ENCODE measurements around the gene RGPD6.
"Not testable (repeated sequence)": the region's sequence is repeated elsewhere in the genome, so short reads cannot be mapped to it uniquely, and the experiment has no call there.

RGPD6 gene

DNA sequence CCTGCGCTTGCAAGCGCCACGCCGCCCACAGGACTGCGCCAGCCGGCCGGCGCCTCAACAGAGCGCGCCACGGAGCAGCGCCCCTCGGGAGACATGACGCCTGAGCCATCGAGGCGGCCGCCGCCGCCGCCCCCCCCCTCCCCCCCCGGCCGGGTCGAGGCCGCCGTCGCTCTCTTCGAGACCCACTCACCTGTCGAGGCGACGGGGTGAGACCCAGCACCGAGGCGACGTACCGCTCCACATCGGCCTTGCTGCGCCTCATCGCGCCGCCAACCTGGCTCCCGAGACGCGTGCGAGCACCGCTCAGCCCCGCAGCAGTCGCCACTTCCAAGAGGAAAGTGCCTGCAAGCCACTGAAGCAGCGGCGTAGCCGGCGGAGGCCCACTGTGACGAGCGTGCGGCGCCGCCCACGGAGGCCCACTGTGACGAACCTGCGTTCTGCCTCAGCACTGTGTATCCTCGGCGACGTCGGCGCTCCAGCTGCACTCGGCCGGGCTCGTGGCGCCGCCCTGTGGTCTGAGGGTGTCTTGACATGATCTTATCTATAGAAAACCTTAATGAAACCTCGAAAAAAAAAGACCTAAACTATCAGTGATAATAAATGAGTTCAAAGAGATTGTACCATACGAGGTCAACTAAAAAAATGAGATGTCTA, at the start of gene RGPD6:
Gene RGPD6, minus strand, starts transcription at position 460 of the 654 bp plus-strand sequence. Its CDS starts 198 bp downstream, at position 262.
- DNase-seq: not testable (repeated sequence)

- DNase-seq: not testable (repeated sequence)
These were observed 42.4 kb upstream of the RGPD6 start for GRCh38 chr2:110619326-110619939.

GRCh38 chr2:110613927-110614326, 36.9 kb upstream of the RGPD6 start:
- not testable (repeated sequence) for DNase-seq

GRCh38 chr2:110610613-110611250, 33.7 kb upstream of the RGPD6 start:
- DNase-seq: peak in 2 of 3 donors; percentile 3 to 22

- not testable (repeated sequence) for DNase-seq
These were observed 33.0 kb upstream of the RGPD6 start for GRCh38 chr2:110609843-110610612.

DNA sequence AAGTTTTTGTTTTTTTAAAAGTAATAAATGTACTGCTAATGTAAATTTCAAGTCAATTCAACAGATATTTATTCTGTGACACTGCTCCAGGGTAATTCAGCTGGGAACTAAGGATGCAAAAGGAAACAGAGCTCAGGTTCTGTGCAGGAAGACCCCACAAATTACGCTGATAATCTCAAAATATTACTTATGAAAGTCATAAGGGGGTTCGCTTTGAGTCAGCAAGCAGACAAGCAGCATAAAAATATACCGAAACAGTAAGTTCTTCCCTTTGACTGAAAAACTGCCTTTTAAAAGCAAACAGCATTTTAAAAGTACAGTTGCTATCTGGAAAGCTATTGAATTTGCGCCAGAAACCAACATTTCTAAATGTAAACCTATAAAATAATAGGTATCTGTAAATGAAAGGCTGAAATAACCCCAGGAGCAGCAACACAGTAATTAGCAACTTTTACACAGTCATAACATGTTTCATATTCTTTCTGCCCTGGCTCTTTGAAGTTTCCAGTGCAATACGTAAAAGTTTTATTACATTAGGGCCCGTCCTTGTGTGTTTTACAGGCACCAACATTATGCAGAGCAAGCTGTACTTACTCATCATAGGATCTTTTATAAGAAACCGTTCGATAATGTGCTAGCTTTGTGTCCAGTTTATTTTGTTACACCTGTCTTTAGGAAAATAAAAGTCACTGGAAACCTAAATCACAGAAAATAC, 31.9 kb upstream of the RGPD6 start:
- not testable (repeated sequence) for DNase-seq

DNA sequence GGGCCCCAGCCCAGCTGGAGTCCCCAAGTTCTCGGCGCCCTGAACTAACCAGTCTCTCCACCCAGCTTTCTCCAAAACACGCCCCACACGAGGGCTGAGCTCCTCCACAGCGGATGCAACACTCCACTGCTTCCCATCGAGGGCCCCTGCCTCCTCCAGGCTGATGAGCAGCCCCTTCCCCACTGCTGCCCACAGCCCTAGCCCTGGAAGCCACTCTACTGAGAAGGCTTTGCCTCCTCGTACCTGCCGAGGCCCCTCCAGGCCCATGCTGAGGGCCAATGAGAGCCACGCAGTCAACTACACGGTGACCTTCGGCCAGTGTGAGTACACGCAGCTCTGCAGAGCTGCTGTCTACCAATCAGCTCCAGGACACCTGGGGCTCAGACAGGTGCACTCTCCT, 28.0 kb upstream of the RGPD6 start:
- not testable (repeated sequence) for DNase-seq

- DNase-seq: not testable (repeated sequence)
These were observed 27.0 kb upstream of the RGPD6 start for GRCh38 chr2:110603917-110604591.

GRCh38 chr2:110602139-110602538, 25.1 kb upstream of the RGPD6 start:
- DNase-seq: not testable (repeated sequence)

GRCh38 chr2:110591973-110592372, 15.0 kb upstream of the RGPD6 start:
- DNase-seq: not testable (repeated sequence)

GRCh38 chr2:110589677-110590330, 12.8 kb upstream of the RGPD6 start:
- DNase-seq: not testable (repeated sequence)

GRCh38 chr2:110588520-110588919, 11.5 kb upstream of the RGPD6 start:
- DNase-seq: not testable (repeated sequence)

DNA sequence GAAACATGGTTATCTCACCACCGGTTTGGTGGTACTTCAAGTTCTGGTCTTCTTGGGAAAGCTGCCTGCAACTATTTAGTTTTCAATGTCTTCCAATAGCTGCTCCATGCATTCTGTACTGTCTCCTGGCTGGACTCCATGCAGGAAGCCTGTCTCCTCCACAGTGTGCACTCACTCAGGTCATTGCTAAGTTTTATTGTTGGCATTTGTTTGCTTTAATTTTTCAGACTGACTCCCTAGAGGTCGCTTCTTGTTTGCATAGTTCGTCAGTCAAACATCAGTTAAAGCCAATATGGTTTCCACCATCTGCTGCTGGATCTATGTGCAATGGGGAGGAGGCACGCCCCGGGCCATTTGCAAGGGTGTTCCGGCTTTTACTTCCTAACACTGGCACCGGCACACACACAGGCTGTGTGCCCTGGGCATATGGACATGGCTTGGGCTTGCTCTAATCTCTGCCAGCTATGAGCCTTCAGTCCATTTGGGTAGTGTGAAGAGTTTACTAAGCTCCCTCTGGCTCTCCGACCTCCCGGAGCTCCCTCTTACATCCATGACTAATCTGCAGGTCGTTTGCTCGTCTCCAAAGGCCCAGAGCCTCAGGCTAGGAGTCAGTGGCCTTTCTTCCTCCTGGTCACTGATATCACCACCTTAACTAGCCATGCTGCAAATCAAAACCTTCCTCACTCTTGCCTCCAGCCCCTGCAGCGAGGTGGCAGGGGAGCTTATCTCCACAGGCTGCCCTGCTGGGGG, 2.4 kb upstream of the RGPD6 start:
- not testable (repeated sequence) for DNase-seq

DNA sequence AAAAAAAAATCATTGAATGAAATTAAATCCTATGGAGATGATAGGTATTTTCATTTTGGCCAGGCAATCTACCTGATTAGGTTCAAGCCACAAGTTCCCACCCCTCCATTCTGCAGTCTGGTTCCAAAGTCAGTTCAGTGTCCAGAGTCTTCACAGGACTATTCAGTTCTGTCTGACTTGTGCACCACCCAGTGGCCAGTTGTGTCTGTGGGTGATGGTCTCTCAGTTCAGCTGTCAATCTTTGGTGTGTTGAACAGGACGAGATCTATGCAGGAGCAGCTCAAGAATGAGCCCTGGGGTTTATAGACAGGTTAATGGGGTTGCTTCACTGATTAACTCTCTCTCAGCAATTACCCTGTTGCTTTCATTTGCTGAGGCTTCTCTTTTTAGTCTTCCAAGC, 1.4 kb upstream of the RGPD6 start:
- not testable (repeated sequence) for DNase-seq

- not testable (repeated sequence) for DNase-seq
These were observed 77.2 kb downstream of the RGPD6 start for GRCh38 chr2:110499755-110500377.

DNA sequence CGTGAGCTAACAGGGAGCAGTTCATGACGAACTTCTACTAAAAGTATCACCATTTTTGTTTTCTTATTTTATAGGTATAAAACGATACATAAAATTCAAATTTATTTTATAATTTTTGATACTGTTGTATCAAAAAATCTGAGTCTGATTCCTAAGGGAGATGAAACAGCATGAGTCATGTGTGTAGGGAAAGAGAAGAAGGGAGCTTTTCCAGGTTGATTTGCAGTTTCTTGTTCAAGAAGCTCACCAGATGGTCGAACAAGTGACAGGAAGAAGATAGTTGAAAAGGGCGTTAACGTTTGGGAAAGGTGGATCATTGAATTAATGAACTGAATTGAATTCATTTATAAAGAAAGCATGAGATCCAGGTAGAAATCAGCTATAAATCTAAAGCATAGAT, 81.0 kb downstream of the RGPD6 start:
- DNase-seq: not testable (repeated sequence)

GRCh38 chr2:110494488-110494887, 82.5 kb downstream of the RGPD6 start:
- not testable (repeated sequence) for DNase-seq

DNA sequence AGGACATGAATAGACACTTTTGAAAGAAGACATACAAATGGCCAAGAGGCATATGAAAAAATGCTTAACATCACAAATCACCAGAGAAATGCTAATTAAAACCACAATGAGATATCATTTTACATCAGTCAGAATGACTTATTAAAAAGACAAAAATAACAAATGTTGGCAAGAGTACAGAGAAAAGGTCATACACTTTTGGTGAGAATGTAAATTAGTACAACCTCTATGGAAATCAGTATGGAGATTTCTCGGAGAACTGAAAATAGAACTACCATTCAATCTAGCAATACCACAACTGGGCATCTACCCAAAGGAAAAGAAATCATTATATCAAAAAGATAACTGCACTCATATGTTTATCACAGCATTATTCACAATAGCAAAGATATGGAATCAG, 88.0 kb downstream of the RGPD6 start:
- DNase-seq: not testable (repeated sequence)

- DNase-seq: not testable (repeated sequence)
These were observed 94.3 kb downstream of the RGPD6 start for GRCh38 chr2:110482697-110483096.

GRCh38 chr2:110481200-110481599, 95.8 kb downstream of the RGPD6 start:
- not testable (repeated sequence) for DNase-seq
